Astrocyte (in vitro differentiated cells and primary cell): ENCODE results near the gene OVOL1. TPM values are rescaled to one million over a fixed set of nuclear protein-coding genes. Genes with fewer than 3 reads are reported as not detected.
"Not testable (repeated sequence)": the region's sequence is repeated elsewhere in the genome, so short reads cannot be mapped to it uniquely, and the experiment has no call there.

ENCODE experiments used
- DNase-seq: peaks from one replicate; pipeline ENCODE4 v3.0.0-alpha.2; 2010; ENCODE audit warnings: low read depth
- FAIRE-seq: peaks from 2 replicates; lab custom pipeline; 2011; peaks lifted over from hg19 to GRCh38; lab: Jason Lieb, UNC
- H2AFZ ChIP-seq: 2 replicates; pipeline ENCODE4 v1.6.0; 2012; ENCODE audit warnings: low read depth, low read length, inconsistent platforms
- H3K27ac ChIP-seq: 2 replicates; pipeline ENCODE4 v1.5.1; 2011; ENCODE audit warnings: low read depth, low read length, inconsistent platforms
- H3K27me3 ChIP-seq: 2 replicates; pipeline ENCODE4 v1.6.0; 2011; ENCODE audit warnings: low read length, inconsistent platforms; ENCODE audit not compliant: insufficient read depth
- H3K36me3 ChIP-seq: 2 replicates; pipeline ENCODE4 v1.5.1; 2011; ENCODE audit warnings: low read length, inconsistent platforms; ENCODE audit not compliant: insufficient read depth
- H3K4me1 ChIP-seq: 2 replicates; pipeline ENCODE4 v1.5.1; 2011; ENCODE audit warnings: low read length, inconsistent platforms; ENCODE audit not compliant: insufficient read depth
- H3K4me2 ChIP-seq: 2 replicates; pipeline ENCODE4 v1.6.0; 2012; ENCODE audit warnings: low read length, inconsistent platforms
- H3K4me3 ChIP-seq: 2 replicates; pipeline ENCODE4 v1.5.1; 2011; ENCODE audit warnings: low read depth, mild to moderate bottlenecking, low read length, inconsistent platforms; ENCODE audit not compliant: insufficient read depth
- H3K79me2 ChIP-seq: 2 replicates; pipeline ENCODE4 v1.6.0; 2012; ENCODE audit warnings: mild to moderate bottlenecking, low read length, inconsistent platforms; ENCODE audit not compliant: insufficient read depth
- H3K9ac ChIP-seq: 2 replicates; pipeline ENCODE4 v1.6.0; 2012; ENCODE audit warnings: mild to moderate bottlenecking, low read length, inconsistent platforms
- H3K9me3 ChIP-seq: 2 replicates; pipeline ENCODE4 v1.5.1; 2012; ENCODE audit warnings: low read depth, mild to moderate bottlenecking, low read length, inconsistent platforms; ENCODE audit not compliant: insufficient read depth
- H4K20me1 ChIP-seq: 2 replicates; pipeline ENCODE4 v1.6.0; 2012; ENCODE audit warnings: low read length, inconsistent platforms; ENCODE audit not compliant: insufficient read depth
- H3K27ac Mint-ChIP-seq: one replicate; pipeline ENCODE4 v1.8.0; 2021; ENCODE audit warnings: mild to moderate bottlenecking, mixed read lengths; ENCODE audit not compliant: unreplicated experiment
- H3K27me3 Mint-ChIP-seq: one replicate; pipeline ENCODE4 v1.8.0; 2021; ENCODE audit warnings: low read depth, mixed read lengths; ENCODE audit not compliant: unreplicated experiment
- H3K36me3 Mint-ChIP-seq: one replicate; pipeline ENCODE4 v1.8.0; 2021; ENCODE audit warnings: low read depth, mixed read lengths; ENCODE audit not compliant: unreplicated experiment
- H3K4me1 Mint-ChIP-seq: one replicate; pipeline ENCODE4 v1.8.0; 2021; ENCODE audit warnings: low read depth, mixed read lengths; ENCODE audit not compliant: unreplicated experiment
- H3K4me3 Mint-ChIP-seq: one replicate; pipeline ENCODE4 v1.8.0; 2021; ENCODE audit warnings: mild to moderate bottlenecking, moderate library complexity, mixed read lengths; ENCODE audit not compliant: unreplicated experiment
- H3K9me3 Mint-ChIP-seq: one replicate; pipeline ENCODE4 v1.8.0; 2021; ENCODE audit warnings: mild to moderate bottlenecking, mixed read lengths; ENCODE audit not compliant: unreplicated experiment
- CTCF ChIP-seq: IDR thresholded peaks from 2 replicates; pipeline ENCODE4 v1.5.1; 2011; ENCODE audit warnings: low read depth, mild to moderate bottlenecking, inconsistent platforms, low read length, moderate library complexity; ENCODE audit not compliant: insufficient read depth
- EZH2 ChIP-seq: IDR thresholded peaks from 2 replicates; pipeline ENCODE4 v1.6.1; 2012; ENCODE audit warnings: mild to moderate bottlenecking, low read length, inconsistent platforms; ENCODE audit not compliant: insufficient read depth
- total RNA-seq: library from RNA; stranded (reverse); gene quantifications from 2 replicates; pipeline ENCODE4 v1.2.1, GENCODE V29; 2021

The OVOL1 gene
- total RNA-seq, 1 donor from 2014 or later = 1.0 TPM

- H3K27ac ChIP-seq = no peak overlapping the region
- peaks cover 50% of the 10 kb centered on the region for H3K27me3 Mint-ChIP-seq
- peaks cover 2% of the 10 kb centered on the region for H3K36me3 Mint-ChIP-seq
- peaks cover 6% of the 10 kb centered on the region for H3K9me3 ChIP-seq
- H3K4me3 Mint-ChIP-seq = no peak overlapping the region
- H2AFZ ChIP-seq = no peak overlapping the region
- H3K27me3 ChIP-seq = peaks cover 23% of the 10 kb centered on the region
- no peaks in the 10 kb centered on the region for H3K4me1 ChIP-seq
- no peak for FAIRE-seq
- no peak for DNase-seq
- H4K20me1 ChIP-seq = no peaks in the 10 kb centered on the region
- H3K79me2 ChIP-seq = no peaks in the 10 kb centered on the region
- peaks cover 12% of the 10 kb centered on the region for H3K9me3 Mint-ChIP-seq
- H3K9ac ChIP-seq = no peak overlapping the region
- H3K4me3 ChIP-seq = no peak overlapping the region
- H3K27ac Mint-ChIP-seq = no peak overlapping the region
- no peaks in the 10 kb centered on the region for H3K36me3 ChIP-seq
- no peak overlapping the region for H3K4me2 ChIP-seq
- H3K4me1 Mint-ChIP-seq = no peaks in the 10 kb centered on the region
- TF ChIP-seq EZH2 = no peak
- no peak for TF ChIP-seq CTCF
These were observed 42.2 kb upstream of the OVOL1 start for GRCh38 chr11:65744699-65745042.

GRCh38 chr11:65745049-65745448 is 41.8 kb upstream of the OVOL1 start:
- H3K4me1 Mint-ChIP-seq = no peaks in the 10 kb centered on the region
- peaks cover 12% of the 10 kb centered on the region for H3K9me3 Mint-ChIP-seq
- TF ChIP-seq CTCF = no peak
- TF ChIP-seq EZH2 = no peak
- Histone ChIP-seq H3K36me3 (no peaks in the 10 kb centered on the region), H3K9me3 (peaks cover 6% of the 10 kb centered on the region), H3K4me1 (no peaks in the 10 kb centered on the region), H3K79me2 (no peaks in the 10 kb centered on the region), H2AFZ (no peak overlapping the region), H4K20me1 (no peaks in the 10 kb centered on the region), H3K27ac (no peak overlapping the region), H3K27me3 (peaks cover 26% of the 10 kb centered on the region), H3K4me2 (no peak overlapping the region), H3K9ac (no peak overlapping the region), H3K4me3 (no peak overlapping the region)
- H3K36me3 Mint-ChIP-seq = no peaks in the 10 kb centered on the region
- DNase-seq (no peak), FAIRE-seq (no peak)
- no peak overlapping the region for H3K27ac Mint-ChIP-seq
- no peak overlapping the region for H3K4me3 Mint-ChIP-seq
- H3K27me3 Mint-ChIP-seq = peaks cover 50% of the 10 kb centered on the region

GRCh38 chr11:65762169-65762568 is 24.7 kb upstream of the OVOL1 start:
- not testable (repeated sequence) for H3K4me3 ChIP-seq, H3K4me2 ChIP-seq, H3K27ac Mint-ChIP-seq, H3K36me3 Mint-ChIP-seq, H3K9ac ChIP-seq, H3K27me3 Mint-ChIP-seq, H3K9me3 ChIP-seq, H3K4me1 Mint-ChIP-seq, H2AFZ ChIP-seq, H3K36me3 ChIP-seq, DNase-seq, FAIRE-seq, H3K9me3 Mint-ChIP-seq, H3K4me3 Mint-ChIP-seq, H4K20me1 ChIP-seq, H3K27me3 ChIP-seq, H3K79me2 ChIP-seq, H3K27ac ChIP-seq, H3K4me1 ChIP-seq

GRCh38 chr11:65762816-65763215 is 24.0 kb upstream of the OVOL1 start:
- H3K36me3 ChIP-seq, H3K27me3 ChIP-seq, H3K79me2 ChIP-seq, FAIRE-seq, H3K27ac Mint-ChIP-seq, H3K9me3 ChIP-seq, H3K4me3 ChIP-seq, H3K4me2 ChIP-seq, H3K9me3 Mint-ChIP-seq, H3K9ac ChIP-seq, H3K27me3 Mint-ChIP-seq, DNase-seq, H3K4me1 ChIP-seq, H3K4me1 Mint-ChIP-seq, H4K20me1 ChIP-seq, H3K4me3 Mint-ChIP-seq, H3K36me3 Mint-ChIP-seq, H2AFZ ChIP-seq, H3K27ac ChIP-seq: not testable (repeated sequence)
